ENCODE measurements around the gene SAMD1. TPM values are rescaled to one million over a fixed set of nuclear protein-coding genes. Genes with fewer than 3 reads are reported as not detected.
A peak's percentile ranks its signal among the peaks of the same experiment; 100 is the strongest.
"Not testable (repeated sequence)": the region's sequence is repeated elsewhere in the genome, so short reads cannot be mapped to it uniquely, and the experiment has no call there.

SAMD1 gene
- total RNA-seq, 1 experiment from 2014 or later, result 67.3 TPM

- no peak for DNase-seq (ENCODE audit: low read depth)
These were observed 28.6 kb downstream of the SAMD1 start, which contains the start of gene PALM3 for GRCh38 chr19:14061751-14062557. PALM3 (minus strand) TSS chr19:14062076; CDS start chr19:14061980, 96 bp downstream.

- no peak for DNase-seq (ENCODE audit: low read depth)
These were observed 29.3 kb downstream of the SAMD1 start for GRCh38 chr19:14061081-14061749.

GRCh38 chr19:14059652-14060155 is 30.8 kb downstream of the SAMD1 start:
- DNase-seq (ENCODE audit: low read depth), result no peak

- no peak for DNase-seq (ENCODE audit: low read depth)
These were observed 31.5 kb downstream of the SAMD1 start for GRCh38 chr19:14059093-14059480.

- no peak for DNase-seq (ENCODE audit: low read depth)
These were observed 32.1 kb downstream of the SAMD1 start for GRCh38 chr19:14058182-14059092.

- no peak for DNase-seq (ENCODE audit: low read depth)
These were observed 33.7 kb downstream of the SAMD1 start for GRCh38 chr19:14056741-14057356.

GRCh38 chr19:14056069-14056666 is 34.4 kb downstream of the SAMD1 start:
- no peak for DNase-seq (ENCODE audit: low read depth)

- DNase-seq (ENCODE audit: low read depth), result no peak
These were observed 35.2 kb downstream of the SAMD1 start for GRCh38 chr19:14055396-14055795.

- DNase-seq (ENCODE audit: low read depth), result no peak
These were observed 35.8 kb downstream of the SAMD1 start for GRCh38 chr19:14054721-14055120.

GRCh38 chr19:14054099-14054498 is 36.5 kb downstream of the SAMD1 start:
- no peak for DNase-seq (ENCODE audit: low read depth)

- no peak for DNase-seq (ENCODE audit: low read depth)
These were observed 37.1 kb downstream of the SAMD1 start for GRCh38 chr19:14053500-14053899.

- DNase-seq (ENCODE audit: low read depth), result no peak
These were observed 37.5 kb downstream of the SAMD1 start for GRCh38 chr19:14053032-14053431.

GRCh38 chr19:14052470-14052869 is 38.1 kb downstream of the SAMD1 start:
- no peak for DNase-seq (ENCODE audit: low read depth)

GRCh38 chr19:14051980-14052379 is 38.6 kb downstream of the SAMD1 start:
- no peak for DNase-seq (ENCODE audit: low read depth)

- DNase-seq (ENCODE audit: low read depth), result not testable (repeated sequence)
These were observed 39.6 kb downstream of the SAMD1 start for GRCh38 chr19:14050961-14051360.

GRCh38 chr19:14050512-14050911 is 40.0 kb downstream of the SAMD1 start:
- no peak for DNase-seq (ENCODE audit: low read depth)

- DNase-seq (ENCODE audit: low read depth), result peak; percentile 54
These were observed 42.0 kb downstream of the SAMD1 start for GRCh38 chr19:14048443-14049153.

- not testable (repeated sequence) for DNase-seq (ENCODE audit: low read depth)
These were observed 42.7 kb downstream of the SAMD1 start for GRCh38 chr19:14047866-14048265.

- peak; percentile 36 for DNase-seq (ENCODE audit: low read depth)
These were observed 47.6 kb downstream of the SAMD1 start for GRCh38 chr19:14042659-14043608.
